CD14-positive monocyte (primary cell): Measurements from ENCODE around the gene UBE4A. TPM values are rescaled to one million over a fixed set of nuclear protein-coding genes. Genes with fewer than 3 reads are reported as not detected.
A peak's percentile ranks its signal among the peaks of the same experiment; 100 is the strongest.

Experiments
- DNase-seq, 3 donors: peaks; one replicate each; pipeline ENCODE4 v3.0.0-alpha.2; 2011 to 2022
- H2AFZ ChIP-seq: 2 replicates; pipeline ENCODE4 v1.6.0; 2012; ENCODE audit warnings: mild to moderate bottlenecking, low read depth, low read length, inconsistent platforms; ENCODE audit not compliant: insufficient read depth, poor library complexity, severe bottlenecking
- H3K27ac ChIP-seq, 2 donors: 1 replicate in 1 of 2; 2 replicates in 1 of 2; pipeline ENCODE4 v1.5.1; 2012 to 2013; ENCODE audit warnings: low read length in 2 of 2, control low read depth in 1 of 2, inconsistent platforms in 1 of 2, low read depth in 1 of 2, mild to moderate bottlenecking in 1 of 2
- H3K27me3 ChIP-seq, 2 donors: one replicate each; pipeline versions ENCODE4 v1.6.0 to v1.6.1; 2011 to 2013; ENCODE audit warnings: low read length in 2 of 2; ENCODE audit not compliant: control insufficient read depth in 2 of 2, insufficient read depth in 2 of 2
- H3K36me3 ChIP-seq, 2 donors: replicated peaks in 1 of 2; 1 replicate in 1 of 2; 2 replicates in 1 of 2; pipeline versions ENCODE4 v1.5.1 to v1.6.1; 2012 to 2013; ENCODE audit warnings: low read length in 2 of 2, control low read depth in 1 of 2, inconsistent platforms in 1 of 2, mild to moderate bottlenecking in 1 of 2; ENCODE audit not compliant: insufficient read depth in 2 of 2, control insufficient read depth in 1 of 2
- H3K4me1 ChIP-seq, 2 donors: 1 replicate in 1 of 2; 2 replicates in 1 of 2; pipeline versions ENCODE4 v1.5.1 to v1.6.1; 2012 to 2013; ENCODE audit warnings: low read length in 2 of 2, control low read depth in 1 of 2, inconsistent platforms in 1 of 2, mild to moderate bottlenecking in 1 of 2, moderate library complexity in 1 of 2; ENCODE audit not compliant: insufficient read depth in 2 of 2, control insufficient read depth in 1 of 2
- H3K4me2 ChIP-seq: replicated peaks from 2 replicates; pipeline ENCODE3; 2012; ENCODE audit warnings: low read length, moderate library complexity, mild to moderate bottlenecking; ENCODE audit not compliant: poor library complexity, severe bottlenecking; ENCODE audit errors: extremely low read depth
- H3K4me3 ChIP-seq, 3 experiments: fragments of 200-600 bp in 1 of 3; sonication (generic) in 1 of 3; replicated peaks in 1 of 3; 1 replicate in 2 of 3; 2 replicates in 1 of 3; pipeline ENCODE4 v1.5.1; 2011 to 2013; ENCODE audit warnings: low read length in 3 of 3, mild to moderate bottlenecking in 3 of 3, control low read depth in 2 of 3, low read depth in 2 of 3, inconsistent platforms in 1 of 3, moderate library complexity in 1 of 3
- H3K79me2 ChIP-seq: 2 replicates; pipeline ENCODE4 v1.6.0; 2012; ENCODE audit warnings: mild to moderate bottlenecking, control low read depth, inconsistent platforms, low read length, moderate library complexity; ENCODE audit not compliant: insufficient read depth
- H3K9ac ChIP-seq: 2 replicates; pipeline ENCODE4 v1.6.0; 2017; ENCODE audit warnings: low read length, mild to moderate bottlenecking; ENCODE audit not compliant: insufficient read depth, poor library complexity, severe bottlenecking
- H3K9me3 ChIP-seq, 2 donors: replicated peaks in 1 of 2; 1 replicate in 1 of 2; 2 replicates in 1 of 2; pipeline versions ENCODE4 v1.5.1 to v1.6.1; 2012 to 2013; ENCODE audit warnings: low read length in 2 of 2, control low read depth in 1 of 2; ENCODE audit not compliant: control insufficient read depth in 1 of 2, insufficient read depth in 1 of 2
- H4K20me1 ChIP-seq: 2 replicates; pipeline ENCODE4 v1.6.0; 2012; ENCODE audit warnings: mild to moderate bottlenecking, low read length, control low read depth, moderate library complexity; ENCODE audit not compliant: insufficient read depth
- H3K27ac Mint-ChIP-seq, 7 donors: one replicate each; pipeline ENCODE4 v1.8.0; 2020; ENCODE audit warnings: mild to moderate bottlenecking in 7 of 7, mixed read lengths in 7 of 7, moderate library complexity in 6 of 7, inconsistent platforms in 2 of 7
- H3K27me3 Mint-ChIP-seq, 3 donors: one replicate each; pipeline ENCODE4 v1.8.0; 2021 to 2022; ENCODE audit warnings: low read depth in 3 of 3, mild to moderate bottlenecking in 3 of 3, mixed read lengths in 3 of 3, moderate library complexity in 3 of 3, inconsistent platforms in 1 of 3
- H3K36me3 Mint-ChIP-seq, 2 donors: one replicate each; pipeline ENCODE4 v1.8.0; 2020; ENCODE audit warnings: mixed read lengths in 2 of 2, inconsistent platforms in 1 of 2, mild to moderate bottlenecking in 1 of 2
- H3K4me1 Mint-ChIP-seq: one replicate; pipeline ENCODE4 v1.8.0; 2020; ENCODE audit warnings: mild to moderate bottlenecking, mixed read lengths
- H3K4me3 Mint-ChIP-seq, 2 donors: one replicate each; pipeline ENCODE4 v1.8.0; 2020; ENCODE audit warnings: mild to moderate bottlenecking in 2 of 2, mixed read lengths in 2 of 2, moderate library complexity in 1 of 2
- H3K9me3 Mint-ChIP-seq, 7 donors: one replicate each; pipeline ENCODE4 v1.8.0; 2020 to 2022; ENCODE audit warnings: mixed read lengths in 7 of 7, mild to moderate bottlenecking in 6 of 7, moderate library complexity in 6 of 7, inconsistent platforms in 2 of 7
- WGBS: methylation state at CpG from one replicate; pipeline ENCODE4 v1.1.5; 2013; ENCODE audit warnings: missing lambda C conversion rate; ENCODE audit not compliant: insufficient coverage; 5-methylcytosine and 5-hydroxymethylcytosine counted together
- intact Hi-C, 2 donors: fragments of 100-400 bp; cut with micrococcal nuclease; formaldehyde crosslinking; loops; one replicate each; pipeline versions ENCODE4 v1.15.0 to v1.15.1; 2023
- polyA plus RNA-seq, 3 donors: library from polyadenylated mRNA; depleted of rRNA in 1 of 3; unstranded in 2 of 3; stranded (reverse) in 1 of 3; fragments of 300-500 nt in 2 of 3; fragments of >200 nt in 1 of 3; fragmentation: Illumina TruSeq in 2 of 3; gene quantifications; 1 replicate in 2 of 3; 2 replicates in 1 of 3; pipeline ENCODE4 v1.2.3, GENCODE V29; 2012 to 2021
- TF ChIP-seq, protein P1 (sequence below): fragments of 200-600 bp; IDR thresholded peaks from one replicate; pipeline ENCODE4 v1.8.0; 2022; ENCODE audit warnings: antibody characterized with exemption, mild to moderate bottlenecking

UBE4A gene
- polyA plus RNA-seq, 3 donors = 21.6 to 33.9 (median 22.7) TPM

DNA sequence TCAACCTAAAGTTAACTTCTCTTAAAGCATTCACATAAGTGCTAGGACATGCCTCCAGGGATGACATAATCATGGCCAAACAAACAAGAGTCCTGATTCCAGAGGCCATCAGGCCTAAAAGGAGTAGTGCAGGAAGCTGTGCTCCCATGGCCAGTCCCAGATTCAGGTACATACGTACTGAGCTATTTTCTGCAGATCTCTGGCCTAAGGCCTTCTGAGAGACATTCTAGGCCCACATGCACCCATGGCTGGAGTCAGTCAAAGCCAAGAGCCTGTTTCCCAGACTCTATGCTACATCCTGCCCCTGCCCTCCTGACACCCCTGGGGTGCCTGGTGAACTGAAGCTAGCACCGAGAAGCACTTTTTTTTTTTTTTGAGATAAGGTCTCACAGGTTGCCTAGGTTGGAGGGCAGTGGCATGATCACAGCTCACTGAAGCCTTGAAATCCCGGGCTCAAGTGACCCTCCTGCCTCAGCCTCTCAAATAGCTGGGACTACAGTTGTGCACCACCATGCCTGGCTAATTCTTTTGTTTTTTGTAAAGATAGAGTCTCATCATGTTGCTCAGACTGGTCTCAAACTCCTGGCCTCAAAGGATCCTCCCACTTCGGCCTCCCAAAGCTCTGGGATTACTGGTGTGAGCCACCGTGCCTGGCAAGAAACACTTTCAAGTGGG lies 17.4 kb upstream of the UBE4A start:
- Mint-ChIP-seq H3K4me1 (no peaks in the 10 kb centered on the region), H3K9me3 (no peaks in the 10 kb centered on the region), H3K27ac (peak overlapping the region in 1 of 7 donors; percentile 52), H3K4me3 (peak overlapping the region in 1 of 2 donors; percentile 44), H3K36me3 (no peaks in the 10 kb centered on the region), H3K27me3 (peaks cover 2 to 7% (median 4%) of the 10 kb centered on the region in 3 donors)
- Histone ChIP-seq H3K9ac (no peak overlapping the region), H3K4me1 (no peaks in the 10 kb centered on the region), H3K4me3 (no peak overlapping the region), H3K27ac (no peak overlapping the region), H3K27me3 (no peaks in the 10 kb centered on the region), H4K20me1 (no peaks in the 10 kb centered on the region), H3K79me2 (no peaks in the 10 kb centered on the region), H3K4me2 (no peak overlapping the region), H3K36me3 (no peaks in the 10 kb centered on the region), H2AFZ (no peak overlapping the region), H3K9me3 (no peaks in the 10 kb centered on the region)
- no peak for DNase-seq
- TF ChIP-seq, protein P1, sequence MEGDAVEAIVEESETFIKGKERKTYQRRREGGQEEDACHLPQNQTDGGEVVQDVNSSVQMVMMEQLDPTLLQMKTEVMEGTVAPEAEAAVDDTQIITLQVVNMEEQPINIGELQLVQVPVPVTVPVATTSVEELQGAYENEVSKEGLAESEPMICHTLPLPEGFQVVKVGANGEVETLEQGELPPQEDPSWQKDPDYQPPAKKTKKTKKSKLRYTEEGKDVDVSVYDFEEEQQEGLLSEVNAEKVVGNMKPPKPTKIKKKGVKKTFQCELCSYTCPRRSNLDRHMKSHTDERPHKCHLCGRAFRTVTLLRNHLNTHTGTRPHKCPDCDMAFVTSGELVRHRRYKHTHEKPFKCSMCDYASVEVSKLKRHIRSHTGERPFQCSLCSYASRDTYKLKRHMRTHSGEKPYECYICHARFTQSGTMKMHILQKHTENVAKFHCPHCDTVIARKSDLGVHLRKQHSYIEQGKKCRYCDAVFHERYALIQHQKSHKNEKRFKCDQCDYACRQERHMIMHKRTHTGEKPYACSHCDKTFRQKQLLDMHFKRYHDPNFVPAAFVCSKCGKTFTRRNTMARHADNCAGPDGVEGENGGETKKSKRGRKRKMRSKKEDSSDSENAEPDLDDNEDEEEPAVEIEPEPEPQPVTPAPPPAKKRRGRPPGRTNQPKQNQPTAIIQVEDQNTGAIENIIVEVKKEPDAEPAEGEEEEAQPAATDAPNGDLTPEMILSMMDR = no peak
- intact Hi-C loops = no loop called here
- 100% methylated on average over 4 of the region's 5 CpGs for WGBS

DNA sequence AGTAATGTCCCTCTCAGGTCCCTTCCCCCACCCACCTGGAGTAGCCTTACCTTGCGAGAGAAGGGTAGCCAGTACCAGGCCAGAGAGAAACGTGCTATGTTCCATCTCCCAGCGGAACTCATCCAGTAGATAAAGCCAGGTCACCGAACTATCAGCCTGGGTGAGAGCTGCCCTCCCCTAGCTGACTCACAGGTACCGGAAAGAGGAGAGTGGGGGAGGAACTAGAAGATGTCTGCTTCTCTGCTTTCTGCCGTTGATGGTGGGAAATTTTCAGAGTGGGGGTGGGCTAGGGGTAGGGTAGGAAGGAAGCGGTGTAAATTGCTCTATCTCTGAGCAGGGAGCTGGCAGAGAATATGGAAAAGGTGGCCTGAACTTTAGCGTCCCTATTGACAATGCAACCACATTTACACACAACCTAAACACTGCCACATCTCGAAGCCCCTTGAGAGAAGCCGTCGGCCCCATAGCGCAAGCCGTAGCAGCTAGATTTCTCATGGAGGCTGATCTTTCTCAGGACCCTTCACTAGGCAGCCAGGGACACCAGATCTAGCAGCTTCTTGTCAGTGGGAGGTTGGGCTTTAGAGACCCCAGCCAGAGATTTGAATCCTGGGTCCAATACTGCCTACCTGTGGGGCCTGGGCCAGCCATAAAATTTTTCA lies 16.8 kb upstream of the UBE4A start, which contains the start of gene CD3D:
Gene CD3D, minus strand, starts transcription at position 203 of the 659 bp plus-strand sequence. Its CDS starts 98 bp downstream, at position 105.
- Histone ChIP-seq H3K4me2 (no peak within 1 kb of the TSS), H3K36me3 (no peaks in the 10 kb centered on the region), H3K79me2 (no peaks in the 10 kb centered on the region), H3K4me1 (no peaks in the 10 kb centered on the region), H3K9me3 (no peaks in the 10 kb centered on the region), H3K27ac (no peak within 1 kb of the TSS), H3K27me3 (no peaks in the 10 kb centered on the region), H3K4me3 (no peak within 1 kb of the TSS), H4K20me1 (no peaks in the 10 kb centered on the region), H3K9ac (no peak within 1 kb of the TSS), H2AFZ (no peak within 1 kb of the TSS)
- no peak for DNase-seq
- Mint-ChIP-seq H3K4me3 (peak within 1 kb of the TSS in 1 of 2 donors; percentile 44), H3K27me3 (peaks cover 3 to 7% (median 6%) of the 10 kb centered on the region in 3 donors), H3K27ac (peak within 1 kb of the TSS in 1 of 7 donors; percentile 52), H3K9me3 (no peaks in the 10 kb centered on the region), H3K4me1 (no peaks in the 10 kb centered on the region), H3K36me3 (no peaks in the 10 kb centered on the region)
- 96% methylated on average over 10 of the region's 13 CpGs for WGBS
- intact Hi-C loops = no loop called here
- TF ChIP-seq, protein P1 = no peak
